Measurements from ENCODE around the gene PPP6R3.
"Not testable (repeated sequence)": the region's sequence is repeated elsewhere in the genome, so short reads cannot be mapped to it uniquely, and the experiment has no call there.

GRCh38 chr11:68635172-68635571 is 174.6 kb downstream of the PPP6R3 start:
- TF ChIP-seq CTCF (optimal IDR thresholded peaks at IDR 0.05 in 1 of 3, IDR thresholded peaks at IDR 0.05 in 1 of 3, conservative IDR thresholded peaks at IDR 0.05 in 1 of 3; ENCODE audit: extremely low read depth in 1 of 3, insufficient read depth in 2 of 3, low read length in 3 of 3); EZH2 (IDR thresholded peaks at IDR 0.05; ENCODE audit: low read length): not testable (repeated sequence)
